Lung (tissue), 12 donors: ENCODE measurements around the gene SFRP5. TPM values are rescaled to one million over a fixed set of nuclear protein-coding genes. Genes with fewer than 3 reads are reported as not detected.

Source experiments
- ATAC-seq: fragments of 200-7000 bp; cut with Tn5 transposase; one replicate; pipeline ENCODE4 v1.9.1; 2020; ENCODE audit warnings: moderate number of reproducible peaks; ENCODE audit not compliant: insufficient read depth, low FRiP score
- DNase-seq, 3 donors: peaks; one replicate each; pipeline ENCODE4 v3.0.0-alpha.2; 2013 to 2017
- H3K27ac ChIP-seq, 2 donors: one replicate each; pipeline ENCODE4 v1.5.1; 2013; ENCODE audit warnings: mild to moderate bottlenecking in 2 of 2, moderate library complexity in 2 of 2, control low read depth in 1 of 2, inconsistent platforms in 1 of 2, low read depth in 1 of 2, low read length in 1 of 2
- H3K27me3 ChIP-seq, 3 donors: one replicate each; pipeline ENCODE4 v1.5.1; 2013; ENCODE audit warnings: low read length in 2 of 3; ENCODE audit not compliant: control insufficient read depth in 3 of 3, insufficient read depth in 3 of 3
- H3K36me3 ChIP-seq, 4 donors: one replicate each; pipeline ENCODE4 v1.5.1; 2013; ENCODE audit warnings: low read length in 4 of 4, mild to moderate bottlenecking in 1 of 4, moderate library complexity in 1 of 4; ENCODE audit not compliant: control insufficient read depth in 4 of 4, insufficient read depth in 4 of 4
- H3K4me1 ChIP-seq, 5 donors: one replicate each; pipeline ENCODE4 v1.5.1; 2013; ENCODE audit warnings: low read length in 5 of 5, mild to moderate bottlenecking in 2 of 5, moderate library complexity in 1 of 5; ENCODE audit not compliant: control insufficient read depth in 5 of 5, insufficient read depth in 5 of 5
- H3K4me3 ChIP-seq: one replicate; pipeline ENCODE4 v1.5.1; 2013; ENCODE audit warnings: mild to moderate bottlenecking, control low read depth, moderate library complexity
- H3K9ac ChIP-seq, 2 donors: one replicate each; pipeline ENCODE4 v1.5.1; 2013; ENCODE audit warnings: low read length in 2 of 2, control low read depth in 1 of 2; ENCODE audit not compliant: insufficient read depth in 1 of 2
- H3K9me3 ChIP-seq, 4 donors: one replicate each; pipeline ENCODE4 v1.5.1; 2013; ENCODE audit warnings: low read length in 3 of 4, mild to moderate bottlenecking in 1 of 4, moderate library complexity in 1 of 4; ENCODE audit not compliant: control insufficient read depth in 4 of 4, insufficient read depth in 3 of 4
- WGBS, 2 donors: extraction: QIAGEN DNeasy Blood & Tissue Kit; methylation state at CpG; one replicate each; pipeline ENCODE4 v1.1.7; 2013; 5-methylcytosine and 5-hydroxymethylcytosine counted together
- polyA plus RNA-seq, 2 donors: library from polyadenylated mRNA; stranded (reverse); fragments of 200-250 nt; gene quantifications; one replicate each; pipeline ENCODE4 v1.2.1, GENCODE V29; 2013
- total RNA-seq, 2 donors: library from RNA; depleted of rRNA in 1 of 2; stranded (reverse); fragments of >200 nt in 1 of 2; gene quantifications; one replicate each; pipeline ENCODE4 v1.2.1, GENCODE V29; 2014 to 2021
- TF ChIP-seq, protein P1 (sequence below): IDR thresholded peaks from 2 replicates; pipeline ENCODE4 v1.5.1; 2012; ENCODE audit warnings: mild to moderate bottlenecking; ENCODE audit errors: control extremely low read depth, extremely low read depth
- donor health status: control.
- donor health status: control.
- donor health status: Bipolar disorder and iron deficiency.
- donor health status: healthy.
- donor health status: DM: yes; HTN: yes; CAD: no.

The SFRP5 gene
- total and polyA plus RNA-seq, 4 donors, result 0.44 to 12.8 (median 1.7) TPM

- Histone ChIP-seq H3K4me3 (no peak overlapping the region), H3K27ac (no peak overlapping the region), H3K9me3 (peaks cover 0 to 4% (median 0%) of the 10 kb centered on the region in 4 donors), H3K27me3 (no peaks in the 10 kb centered on the region), H3K9ac (no peak overlapping the region), H3K36me3 (peaks cover 0 to 4% (median 0%) of the 10 kb centered on the region in 4 donors), H3K4me1 (peaks cover 0 to 9% (median 5%) of the 10 kb centered on the region in 5 donors)
- DNase-seq, result no peak
- TF ChIP-seq, protein P1, sequence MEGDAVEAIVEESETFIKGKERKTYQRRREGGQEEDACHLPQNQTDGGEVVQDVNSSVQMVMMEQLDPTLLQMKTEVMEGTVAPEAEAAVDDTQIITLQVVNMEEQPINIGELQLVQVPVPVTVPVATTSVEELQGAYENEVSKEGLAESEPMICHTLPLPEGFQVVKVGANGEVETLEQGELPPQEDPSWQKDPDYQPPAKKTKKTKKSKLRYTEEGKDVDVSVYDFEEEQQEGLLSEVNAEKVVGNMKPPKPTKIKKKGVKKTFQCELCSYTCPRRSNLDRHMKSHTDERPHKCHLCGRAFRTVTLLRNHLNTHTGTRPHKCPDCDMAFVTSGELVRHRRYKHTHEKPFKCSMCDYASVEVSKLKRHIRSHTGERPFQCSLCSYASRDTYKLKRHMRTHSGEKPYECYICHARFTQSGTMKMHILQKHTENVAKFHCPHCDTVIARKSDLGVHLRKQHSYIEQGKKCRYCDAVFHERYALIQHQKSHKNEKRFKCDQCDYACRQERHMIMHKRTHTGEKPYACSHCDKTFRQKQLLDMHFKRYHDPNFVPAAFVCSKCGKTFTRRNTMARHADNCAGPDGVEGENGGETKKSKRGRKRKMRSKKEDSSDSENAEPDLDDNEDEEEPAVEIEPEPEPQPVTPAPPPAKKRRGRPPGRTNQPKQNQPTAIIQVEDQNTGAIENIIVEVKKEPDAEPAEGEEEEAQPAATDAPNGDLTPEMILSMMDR, result no peak
- 86 to 91% methylated on average over 6 of the region's 6 CpGs for WGBS, 2 donors
- ATAC-seq, result no peak
Measured at GRCh38 chr10:97734021-97734420, 37.8 kb downstream of the SFRP5 start.

GRCh38 chr10:97733256-97733655 lies 38.5 kb downstream of the SFRP5 start:
- no peak for DNase-seq
- WGBS, 2 donors, result 89 to 90% methylated on average over 5 of the region's 5 CpGs

GRCh38 chr10:97732052-97732359 lies 39.8 kb downstream of the SFRP5 start:
- TF ChIP-seq, protein P1, result no peak
- no peak for DNase-seq
- 76% methylated on average over 4 of the region's 4 CpGs for WGBS, 2 donors
- Histone ChIP-seq H3K36me3 (no peaks in the 10 kb centered on the region), H3K4me3 (no peak overlapping the region), H3K9ac (no peak overlapping the region), H3K4me1 (peaks cover 0 to under 1% (median 0%) of the 10 kb centered on the region in 5 donors), H3K9me3 (peaks cover 0 to 4% (median 0%) of the 10 kb centered on the region in 4 donors), H3K27me3 (no peaks in the 10 kb centered on the region), H3K27ac (no peak overlapping the region)
- no peak for ATAC-seq

More at GRCh38 chr10:97733256-97733655, 38.5 kb downstream of the SFRP5 start:
- Histone ChIP-seq H3K4me3 (no peak overlapping the region), H3K36me3 (no peaks in the 10 kb centered on the region), H3K27ac (no peak overlapping the region), H3K9me3 (peaks cover 0 to 4% (median 0%) of the 10 kb centered on the region in 4 donors), H3K27me3 (no peaks in the 10 kb centered on the region), H3K9ac (no peak overlapping the region), H3K4me1 (peaks cover 0 to 8% (median 3%) of the 10 kb centered on the region in 5 donors)
- TF ChIP-seq, protein P1, result no peak
- no peak for ATAC-seq

- no peaks in the 10 kb centered on the region for H3K27me3 ChIP-seq
- WGBS, 2 donors, result 69 to 74% methylated on average over 9 of the region's 9 CpGs
- H3K9me3 ChIP-seq, result peaks cover 0 to 3% (median 0%) of the 10 kb centered on the region in 4 donors
- peaks cover 0 to 6% (median 0%) of the 10 kb centered on the region in 5 donors for H3K4me1 ChIP-seq
- no peak overlapping the region for H3K27ac ChIP-seq
- ATAC-seq, result peak; percentile 86
- no peak overlapping the region for H3K9ac ChIP-seq
- H3K36me3 ChIP-seq, result no peaks in the 10 kb centered on the region
- DNase-seq, result peak; percentile 77 to 86 (median 84)
- TF ChIP-seq, protein P1, result peak; percentile 91
- H3K4me3 ChIP-seq, result no peak overlapping the region
Measured at GRCh38 chr10:97731346-97732051, 40.3 kb downstream of the SFRP5 start.
